Stimulated activated naive CD8-positive, alpha-beta T cell treated with anti-CD3 and anti-CD28 coated beads, Interleukin-15, Interleukin-2, amounts not matched to agents 100 U/mL and 50 U/mL, for 24 hours (primary cell): Measurements from ENCODE around the gene GUSB.
"Not testable (repeated sequence)": the region's sequence is repeated elsewhere in the genome, so short reads cannot be mapped to it uniquely, and the experiment has no call there.

ENCODE experiments used
- ATAC-seq: fragments of 150-1000 bp; cut with Tn5 transposase; one replicate; pipeline ENCODE4 v1.10.0; 2021
- DNase-seq: peaks from one replicate; pipeline ENCODE4 v3.0.0; 2021

The GUSB gene

DNA sequence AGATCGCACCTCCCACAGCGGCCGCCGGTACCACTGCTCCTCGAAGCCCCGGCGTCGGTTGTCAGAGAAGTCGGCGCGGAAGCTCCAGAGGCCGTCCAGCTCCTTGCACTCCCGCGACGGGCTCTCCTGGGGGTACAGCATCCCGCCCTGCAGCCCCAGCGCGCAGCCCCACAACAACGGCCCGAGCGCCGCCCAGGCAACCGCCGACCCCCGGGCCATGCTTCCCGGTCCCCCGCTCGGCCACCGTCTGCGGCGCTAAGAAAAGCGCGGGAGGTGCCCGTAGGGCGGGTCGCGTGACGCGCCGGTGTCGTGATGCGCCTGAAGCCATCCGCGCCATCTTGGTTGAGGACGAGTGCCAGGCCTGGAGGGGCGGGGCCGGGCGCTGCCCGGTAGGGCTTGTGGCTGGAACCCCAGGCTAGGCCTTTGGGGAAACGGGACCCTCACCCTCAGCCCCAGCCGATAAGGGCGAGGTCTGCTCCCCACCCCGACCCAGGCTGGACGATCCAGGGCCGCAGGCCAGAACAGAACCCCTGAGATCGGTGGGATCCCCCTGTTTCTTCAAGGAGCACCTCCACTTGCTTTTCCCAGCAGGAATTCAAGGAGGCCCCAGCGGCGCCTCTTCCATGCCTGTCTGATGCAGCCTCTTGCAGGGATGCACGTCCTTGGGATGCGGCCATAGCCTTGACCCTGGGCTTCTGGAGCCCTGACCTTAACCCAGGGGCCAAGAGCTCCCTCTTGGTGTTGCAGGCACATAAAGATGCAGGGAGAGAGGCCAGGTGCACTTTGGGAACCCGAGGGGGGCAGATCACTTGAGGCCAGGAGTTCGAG lies at the start of gene GUSB:
TSS of gene GUSB (minus strand) at position 249 of the 828 bp plus-strand sequence. CDS start at position 219, 30 bp downstream.
- DNase-seq (peak; percentile 94), ATAC-seq (peak; percentile 87)

DNA sequence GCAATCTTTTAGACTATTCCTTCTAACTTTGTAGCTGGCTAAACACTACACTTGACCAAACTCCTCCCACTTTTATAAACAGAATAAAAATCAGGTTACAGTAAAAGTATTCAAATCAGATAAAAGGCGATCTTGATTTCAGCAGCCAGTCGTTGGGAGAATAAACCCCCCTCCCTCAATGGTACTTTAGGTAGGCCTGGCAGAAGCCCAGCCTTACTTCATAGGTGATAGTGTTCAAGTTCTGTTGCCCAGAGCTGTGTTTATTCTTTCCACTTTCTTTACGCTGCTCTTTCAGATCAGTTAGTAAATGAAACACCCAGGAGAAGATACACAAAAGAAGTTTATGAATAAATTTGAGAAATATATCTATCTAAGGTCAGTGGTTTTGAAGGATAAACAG lies 46.3 kb upstream of the GUSB start:
- not testable (repeated sequence) for ATAC-seq, DNase-seq

DNA sequence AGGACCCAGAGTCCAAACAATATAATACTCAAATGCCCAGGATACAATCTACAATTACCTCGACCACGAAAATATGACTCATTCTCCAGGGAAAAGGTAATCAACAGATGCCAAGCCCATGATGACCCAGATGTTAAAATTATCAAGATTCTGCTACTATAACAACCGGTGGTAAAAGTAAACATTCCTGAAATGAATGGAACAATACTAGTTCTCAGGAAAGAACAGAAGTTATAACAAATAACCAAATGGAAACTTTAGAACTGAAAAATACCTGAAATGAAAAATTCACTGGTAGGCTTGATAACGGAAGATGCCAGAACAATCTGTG lies 34.1 kb upstream of the GUSB start:
- no peak for ATAC-seq
- DNase-seq, result no peak

DNA sequence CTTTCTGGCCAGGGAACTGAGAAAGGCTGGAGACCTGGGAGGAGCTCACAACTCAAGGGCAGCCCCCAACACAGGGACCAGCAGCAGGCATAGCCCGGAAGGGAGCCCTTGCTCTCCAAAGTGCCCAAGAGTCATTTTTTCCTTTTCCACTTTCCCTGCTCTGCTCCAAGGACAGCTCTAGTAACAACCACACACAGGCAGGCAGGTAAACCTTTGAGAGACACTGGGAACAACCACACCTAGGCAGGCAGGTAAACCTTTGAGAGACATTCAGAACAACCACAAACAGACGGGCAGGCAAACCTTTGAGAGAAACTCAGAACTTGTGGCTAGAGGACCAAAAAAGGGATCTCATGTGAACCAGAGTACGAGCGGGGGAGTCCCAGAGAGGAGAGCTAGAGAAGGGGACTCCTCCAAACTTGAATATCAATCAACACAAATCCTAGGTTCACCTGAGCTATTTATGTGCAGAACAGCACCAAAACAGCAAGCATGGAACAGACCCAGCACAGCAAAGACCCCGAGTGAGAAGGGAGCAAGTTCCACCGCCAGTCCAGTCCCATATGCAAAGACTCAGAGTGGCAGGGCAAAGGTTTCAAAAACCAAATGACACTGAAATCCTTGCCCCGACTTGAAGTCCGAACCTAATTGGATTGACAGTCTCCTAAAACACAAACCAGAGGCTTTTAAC lies 33.6 kb upstream of the GUSB start:
- no peak for DNase-seq
- no peak for ATAC-seq

GRCh38 chr7:66013938-66014337 lies 31.9 kb upstream of the GUSB start:
- DNase-seq (no peak), ATAC-seq (no peak)

GRCh38 chr7:66007232-66007631 lies 25.2 kb upstream of the GUSB start:
- no peak for ATAC-seq
- no peak for DNase-seq

DNA sequence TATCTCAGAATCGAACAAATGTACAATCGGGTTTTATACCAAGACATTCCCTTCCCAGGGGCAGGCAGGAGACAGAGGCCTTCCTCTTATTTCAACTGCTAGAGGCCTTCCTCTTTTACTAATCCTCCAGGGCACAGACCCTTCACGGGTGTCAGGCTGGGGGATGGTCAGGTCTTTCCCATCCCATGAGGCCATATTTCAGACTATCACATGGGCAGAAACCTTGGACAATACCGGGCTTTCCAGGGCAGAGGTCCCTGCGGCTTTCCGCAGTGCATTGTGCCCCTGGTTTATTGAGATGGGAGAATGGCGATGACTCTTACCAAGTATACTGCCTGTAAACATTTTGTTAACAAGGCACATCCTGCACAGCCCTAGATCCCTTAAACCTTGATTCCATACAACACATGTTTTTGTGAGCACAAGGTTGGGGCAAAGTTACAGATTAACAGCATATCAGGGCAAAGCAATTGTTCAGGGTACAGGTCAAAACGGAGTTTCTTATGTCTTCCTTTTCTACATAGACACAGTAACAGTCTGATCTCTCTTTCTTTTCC lies 23.2 kb upstream of the GUSB start:
- not testable (repeated sequence) for DNase-seq, ATAC-seq

DNA sequence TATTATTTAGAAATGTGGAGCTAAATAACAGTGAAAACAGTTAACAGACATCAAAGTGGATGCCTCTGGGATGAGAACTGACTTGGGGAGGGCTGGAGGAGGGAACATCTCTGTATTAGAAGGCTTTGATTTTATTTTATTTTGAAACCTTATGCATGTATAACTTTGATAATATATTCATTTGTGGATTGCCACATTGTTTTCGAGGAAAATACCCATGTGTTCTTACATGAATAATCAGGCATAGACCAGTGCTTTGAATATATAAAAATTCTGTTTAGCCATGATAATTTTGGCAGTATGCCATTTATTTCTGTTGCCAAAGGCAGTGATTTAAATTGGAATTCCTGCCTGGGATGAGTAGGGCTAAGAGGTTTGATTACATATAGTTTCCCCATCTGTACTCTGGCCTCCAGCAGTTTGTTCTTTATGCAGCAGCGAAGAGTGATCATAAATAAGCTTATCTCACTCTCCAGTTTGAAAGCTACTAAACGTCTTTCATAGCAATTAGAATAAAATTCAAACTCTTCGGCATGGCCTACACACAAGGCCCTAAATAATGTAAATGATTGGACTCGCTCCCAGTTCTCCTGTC lies 18.9 kb upstream of the GUSB start:
- not testable (repeated sequence) for ATAC-seq, DNase-seq

DNA sequence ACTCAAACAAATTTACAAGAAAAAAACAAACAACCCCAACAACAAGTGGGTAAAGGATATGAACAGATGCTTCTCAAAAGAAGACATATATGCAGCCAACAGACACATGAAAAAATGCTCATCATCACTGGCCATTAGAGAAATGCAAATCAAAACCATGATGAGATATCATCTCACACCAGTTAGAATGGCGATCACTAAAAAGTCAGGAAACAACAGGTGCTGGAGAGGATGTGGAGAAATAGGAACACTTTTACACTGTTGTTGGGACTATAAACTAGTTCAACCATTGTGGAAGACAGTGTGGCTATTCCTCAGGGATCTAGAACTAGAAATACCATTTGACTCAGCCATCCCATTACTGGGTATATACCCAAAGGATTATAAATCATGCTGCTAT lies 13.0 kb upstream of the GUSB start:
- ATAC-seq, DNase-seq: not testable (repeated sequence)

DNA sequence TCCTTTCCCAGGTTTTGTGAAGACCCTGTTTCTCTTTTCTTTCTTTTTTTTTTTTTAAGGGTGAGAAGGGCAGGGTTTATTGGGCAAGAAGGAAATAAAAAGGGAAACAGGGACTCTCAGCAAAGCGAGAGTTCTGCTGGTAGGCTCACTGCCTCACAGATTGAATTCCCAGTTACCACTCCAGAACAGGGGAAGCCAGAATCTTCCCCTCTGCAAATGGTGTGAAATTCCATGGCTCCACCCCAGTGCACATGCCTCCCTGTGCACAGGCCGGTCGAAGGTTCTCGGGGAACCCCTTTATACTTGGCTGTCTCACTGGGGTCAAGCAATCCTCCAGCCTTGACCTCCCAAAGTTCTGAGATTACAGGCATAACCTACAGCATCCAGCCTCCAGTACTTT lies 10.5 kb upstream of the GUSB start:
- DNase-seq (no peak), ATAC-seq (no peak)

DNA sequence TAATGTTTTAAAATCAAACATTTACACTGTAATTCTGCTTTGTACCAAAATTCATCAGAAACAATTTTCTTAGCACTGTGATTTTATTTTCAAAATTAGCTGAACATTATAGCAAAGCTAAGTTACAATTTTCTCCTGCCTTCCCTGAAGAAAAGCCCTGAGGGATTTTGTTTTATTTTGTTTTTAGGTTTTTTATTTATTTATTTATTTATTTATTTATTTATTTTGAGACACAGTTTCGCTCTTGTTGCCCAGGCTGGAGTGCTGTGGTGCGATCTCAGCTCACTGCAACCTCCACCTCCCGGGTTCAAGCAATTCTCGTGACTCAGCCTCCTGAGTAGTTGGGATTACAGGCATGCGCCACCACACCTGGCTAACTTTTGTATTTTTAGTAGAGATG lies 9.8 kb upstream of the GUSB start:
- not testable (repeated sequence) for DNase-seq, ATAC-seq

DNA sequence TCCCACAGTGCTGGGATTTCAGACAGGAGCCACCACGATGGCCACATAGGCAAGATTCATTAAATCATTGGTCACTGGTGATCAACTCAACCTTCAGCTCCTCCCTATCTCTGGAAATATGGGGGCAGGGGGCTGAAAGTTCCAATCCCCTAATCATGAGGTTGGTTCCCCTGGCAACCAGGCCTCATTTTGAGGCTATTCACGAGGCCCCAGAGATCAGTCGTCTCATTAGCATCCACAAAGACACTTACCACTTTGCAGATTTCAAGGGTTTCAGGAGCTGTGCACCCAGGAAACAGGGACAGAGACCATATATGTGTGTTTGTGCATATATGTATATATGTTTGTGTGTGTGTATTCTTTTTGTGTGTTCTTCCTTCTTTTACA lies 7.7 kb upstream of the GUSB start:
- ATAC-seq (no peak), DNase-seq (no peak)

GRCh38 chr7:65988503-65988902 lies 6.5 kb upstream of the GUSB start:
- not testable (repeated sequence) for DNase-seq, ATAC-seq

- ATAC-seq (no peak), DNase-seq (no peak)
These were observed 6.1 kb upstream of the GUSB start for GRCh38 chr7:65988084-65988483.

- no peak for ATAC-seq
- DNase-seq, result no peak
These were observed 2.1 kb upstream of the GUSB start for GRCh38 chr7:65983965-65984658.

DNA sequence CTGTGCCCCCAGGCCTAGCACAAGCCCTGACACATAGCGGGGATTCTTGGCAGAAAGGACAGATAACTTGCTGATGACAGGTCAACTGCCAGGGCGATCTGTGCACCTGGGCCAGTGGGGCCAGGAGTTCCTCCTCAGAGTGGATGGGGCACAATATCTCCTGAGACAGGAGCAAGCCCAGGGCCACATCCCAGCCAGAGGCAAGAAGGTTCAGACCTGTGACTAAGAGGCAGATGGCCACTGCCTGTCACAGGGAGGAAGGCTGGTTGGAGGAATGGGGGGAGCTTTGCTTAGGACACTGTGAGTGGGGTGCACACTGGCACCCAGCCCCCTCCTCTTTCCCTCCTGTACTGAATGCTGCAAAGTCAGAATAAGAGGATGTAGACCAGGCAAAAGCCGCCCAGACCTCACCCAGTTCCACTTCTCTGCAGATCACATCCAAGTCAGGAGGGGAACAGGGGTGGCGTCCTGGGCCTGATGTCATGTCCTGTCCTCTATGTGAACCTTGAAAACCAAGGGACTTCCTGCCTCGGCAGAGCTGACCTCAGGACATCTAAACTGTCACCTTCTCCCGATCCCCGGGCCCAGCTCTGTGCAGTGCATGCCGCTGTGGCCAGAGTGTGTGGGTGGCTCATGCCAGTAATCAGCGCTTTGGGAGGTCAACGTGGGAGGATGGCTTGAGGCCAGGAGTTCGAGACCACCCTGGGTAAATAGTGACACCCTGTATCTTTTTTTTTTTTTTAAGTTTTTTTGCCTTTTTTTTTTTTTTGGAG lies 1.3 kb downstream of the GUSB start:
- DNase-seq (peak; percentile 68), ATAC-seq (peak; percentile 78)

DNA sequence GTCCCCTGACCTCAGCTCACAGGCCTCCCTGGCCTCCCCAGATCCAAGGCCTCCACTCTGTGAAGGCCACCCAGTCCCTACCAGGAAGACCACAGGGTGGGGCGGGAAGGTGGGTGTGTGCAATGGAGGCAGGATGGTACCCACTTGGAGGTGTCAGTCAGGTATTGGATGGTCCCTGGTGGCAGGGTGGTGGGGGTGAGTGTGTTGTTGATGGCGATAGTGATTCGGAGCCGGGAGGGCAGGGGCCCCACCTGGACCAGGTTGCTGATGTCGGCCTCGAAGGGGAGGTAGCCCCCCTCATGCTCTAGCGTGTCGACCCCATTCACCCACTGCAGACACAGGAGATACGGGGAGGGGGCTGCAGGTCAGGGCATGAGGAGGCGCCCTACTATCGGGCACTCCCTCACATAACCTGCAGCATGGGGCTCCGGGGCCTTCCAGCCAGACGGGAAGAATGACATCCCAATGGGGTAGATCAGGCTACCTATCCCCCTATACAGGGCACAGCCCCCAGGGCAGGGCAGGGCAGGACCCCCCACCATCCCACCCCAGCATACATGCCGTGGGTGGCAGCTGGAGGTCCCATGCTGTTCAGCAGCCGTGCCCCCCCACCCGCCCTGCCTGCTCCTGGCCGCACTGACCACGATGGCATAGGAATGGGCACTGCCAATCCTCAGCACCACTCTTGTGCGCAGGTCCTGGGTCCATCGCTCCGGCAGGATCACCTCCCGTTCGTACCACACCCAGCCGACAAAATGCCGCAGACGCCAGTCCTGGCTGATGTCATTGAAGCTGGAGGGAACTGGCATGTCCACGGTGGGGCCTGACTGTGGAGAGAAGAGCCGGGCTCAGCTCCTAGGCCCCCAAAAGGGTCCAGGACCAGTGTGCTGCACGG lies 2.2 kb downstream of the GUSB start:
- DNase-seq (no peak), ATAC-seq (no peak)

- no peak for ATAC-seq
- no peak for DNase-seq
These were observed 3.0 kb downstream of the GUSB start for GRCh38 chr7:65978891-65979582.

GRCh38 chr7:65976659-65977196 lies 5.3 kb downstream of the GUSB start:
- ATAC-seq (no peak), DNase-seq (no peak)
